ENCODE results near the gene BUD31.
A peak's percentile ranks its signal among the peaks of the same experiment; 100 is the strongest.
"Not testable (repeated sequence)": the region's sequence is repeated elsewhere in the genome, so short reads cannot be mapped to it uniquely, and the experiment has no call there.

The BUD31 gene

DNA sequence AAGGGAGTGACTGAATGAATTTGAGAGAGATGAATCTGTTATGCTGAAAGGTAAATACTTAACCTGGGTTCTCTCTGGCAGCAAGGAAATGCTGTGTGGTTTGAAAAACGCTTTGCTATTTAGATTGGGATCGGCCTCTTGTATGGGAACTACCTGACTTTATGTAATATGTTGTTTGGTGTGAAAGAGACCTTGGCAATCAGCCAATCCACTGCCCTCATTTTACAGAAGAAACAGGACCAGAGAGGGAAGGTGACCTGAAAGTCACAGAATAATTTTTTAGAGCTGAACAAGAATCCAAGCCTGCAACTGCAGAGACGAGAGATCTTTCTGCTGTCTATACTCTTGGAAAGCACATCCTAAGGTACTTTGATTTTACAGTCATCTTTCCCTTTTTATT is 1.0 kb downstream of the BUD31 start:
- no peak for DNase-seq (ENCODE audit: low read depth)
- peak overlapping the region; percentile 99 for H3K4me3 ChIP-seq (ENCODE audit: low read length)
- no peak for TF ChIP-seq CTCF (conservative IDR thresholded peaks at IDR 0.05; ENCODE audit: low read depth, low read length)

DNA sequence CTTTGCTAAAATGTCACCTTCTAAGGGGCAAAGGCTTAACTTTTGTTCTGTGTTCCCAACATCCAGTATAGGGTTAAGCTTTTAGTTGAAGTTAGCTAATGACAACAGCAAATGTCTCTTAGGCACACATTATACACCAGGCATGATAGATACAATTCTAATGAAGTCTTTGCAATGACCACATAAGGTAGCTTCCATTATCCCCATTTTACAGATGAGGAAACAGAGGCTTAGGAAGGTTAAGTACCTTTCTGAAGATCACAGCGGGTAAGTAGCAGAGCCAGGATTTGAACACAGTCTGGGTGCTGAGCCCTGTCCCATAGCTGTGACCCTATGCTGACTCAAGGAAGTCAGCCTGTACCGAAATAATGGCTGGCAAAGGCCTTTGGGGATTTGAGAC is 1.9 kb downstream of the BUD31 start:
- H3K4me3 ChIP-seq (ENCODE audit: low read length) = no peak overlapping the region
- no peak for DNase-seq (ENCODE audit: low read depth)
- TF ChIP-seq CTCF (conservative IDR thresholded peaks at IDR 0.05; ENCODE audit: low read depth, low read length) = no peak

GRCh38 chr7:99415513-99416127 is 6.9 kb downstream of the BUD31 start:
- not testable (repeated sequence) for DNase-seq (ENCODE audit: low read depth); H3K4me3 ChIP-seq (ENCODE audit: low read length)
- peak; percentile 67 for TF ChIP-seq CTCF (conservative IDR thresholded peaks at IDR 0.05; ENCODE audit: low read depth, low read length)

DNA sequence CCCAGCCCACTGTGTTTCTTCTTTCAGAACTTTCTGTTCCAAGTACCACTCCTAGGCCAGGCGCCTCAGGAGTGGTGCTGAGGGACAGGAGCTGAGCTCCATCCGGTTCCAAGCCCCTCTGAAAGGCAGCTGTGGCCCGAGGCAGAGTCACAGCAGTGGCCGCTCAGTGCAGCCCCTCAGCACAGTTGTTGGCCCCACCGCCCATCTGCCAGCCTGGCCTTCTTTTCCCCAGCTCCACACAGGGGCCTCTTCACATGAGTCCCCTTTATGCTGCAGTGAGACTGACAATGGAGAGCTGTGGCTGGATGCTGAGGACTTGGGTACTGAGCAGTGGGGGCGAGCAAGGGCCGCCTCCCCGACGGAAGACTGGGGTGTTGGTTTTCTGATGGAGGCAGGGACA is 9.5 kb downstream of the BUD31 start:
- no peak overlapping the region for H3K4me3 ChIP-seq (ENCODE audit: low read length)
- DNase-seq (ENCODE audit: low read depth) = no peak
- TF ChIP-seq CTCF (conservative IDR thresholded peaks at IDR 0.05; ENCODE audit: low read depth, low read length) = no peak

DNA sequence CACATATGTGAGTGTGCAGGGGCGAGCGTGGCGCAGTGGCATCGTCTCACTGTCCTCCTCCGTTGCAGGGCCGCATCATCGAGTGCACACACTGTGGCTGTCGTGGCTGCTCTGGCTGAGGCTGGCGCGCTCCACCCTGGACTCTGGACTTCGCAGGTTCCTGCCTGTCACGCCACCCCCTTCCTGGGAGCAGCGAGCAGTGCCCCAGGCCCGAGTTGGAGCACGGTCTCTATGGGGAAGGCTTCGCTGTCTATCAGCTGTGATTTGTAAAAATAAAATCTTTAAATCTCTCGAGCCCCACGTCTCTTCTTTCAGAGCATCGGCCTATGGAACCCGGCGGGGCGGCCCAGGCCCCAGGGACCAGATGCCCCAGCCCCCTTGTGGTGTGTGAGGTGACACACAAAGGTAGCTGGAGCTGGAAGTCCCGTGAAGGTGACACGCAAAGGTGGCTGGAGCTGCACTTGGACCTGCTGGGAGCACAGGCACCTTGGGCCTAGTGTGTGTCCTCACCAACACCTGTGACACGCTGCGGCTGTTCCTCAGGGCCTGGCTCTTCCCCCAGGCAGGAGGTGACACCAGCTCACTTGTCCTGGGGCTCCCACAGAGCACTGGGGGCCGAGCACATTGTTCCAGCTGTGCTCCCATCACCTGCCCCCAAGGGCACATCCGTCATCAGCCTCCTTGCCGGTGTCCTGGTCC is 10.7 kb downstream of the BUD31 start:
- no peak for TF ChIP-seq CTCF (conservative IDR thresholded peaks at IDR 0.05; ENCODE audit: low read depth, low read length)
- H3K4me3 ChIP-seq (ENCODE audit: low read length) = no peak overlapping the region

GRCh38 chr7:99420213-99420612 is 11.4 kb downstream of the BUD31 start:
- DNase-seq (ENCODE audit: low read depth) = no peak
- TF ChIP-seq CTCF (conservative IDR thresholded peaks at IDR 0.05; ENCODE audit: low read depth, low read length) = no peak
- no peak overlapping the region for H3K4me3 ChIP-seq (ENCODE audit: low read length)

More for the DNA sequence above, 10.7 kb downstream of the BUD31 start:
- no peak for DNase-seq (ENCODE audit: low read depth)

DNA sequence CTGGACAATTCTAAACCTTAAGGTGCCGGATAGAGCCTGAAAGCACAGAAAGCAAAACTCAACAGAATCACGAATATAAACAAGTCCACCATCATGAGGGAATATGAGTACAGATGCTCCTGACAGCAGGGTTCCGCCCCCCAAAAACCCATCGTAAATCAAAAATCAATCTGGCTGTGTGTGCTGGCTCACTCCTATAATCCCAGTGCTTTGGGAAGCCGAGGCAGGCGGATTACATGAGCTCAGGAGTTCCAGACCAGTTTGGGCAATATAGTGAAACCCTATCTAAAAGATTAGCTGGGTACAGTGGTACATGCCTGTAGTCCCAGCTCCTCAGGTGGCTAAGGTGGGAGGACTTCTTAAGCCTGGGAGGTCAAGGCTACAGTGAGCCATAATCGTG is 12.2 kb downstream of the BUD31 start:
- no peak overlapping the region for H3K4me3 ChIP-seq (ENCODE audit: low read length)
- DNase-seq (ENCODE audit: low read depth) = no peak
- no peak for TF ChIP-seq CTCF (conservative IDR thresholded peaks at IDR 0.05; ENCODE audit: low read depth, low read length)
